GM10847 (cell line): ENCODE measurements around the gene B4GALNT3.

Source experiments
- POLR2A ChIP-seq: IDR thresholded peaks from 2 replicates; pipeline ENCODE4 v1.6.1; 2011; ENCODE audit not compliant: insufficient read length; ENCODE audit errors: extremely low read depth

The B4GALNT3 gene

DNA sequence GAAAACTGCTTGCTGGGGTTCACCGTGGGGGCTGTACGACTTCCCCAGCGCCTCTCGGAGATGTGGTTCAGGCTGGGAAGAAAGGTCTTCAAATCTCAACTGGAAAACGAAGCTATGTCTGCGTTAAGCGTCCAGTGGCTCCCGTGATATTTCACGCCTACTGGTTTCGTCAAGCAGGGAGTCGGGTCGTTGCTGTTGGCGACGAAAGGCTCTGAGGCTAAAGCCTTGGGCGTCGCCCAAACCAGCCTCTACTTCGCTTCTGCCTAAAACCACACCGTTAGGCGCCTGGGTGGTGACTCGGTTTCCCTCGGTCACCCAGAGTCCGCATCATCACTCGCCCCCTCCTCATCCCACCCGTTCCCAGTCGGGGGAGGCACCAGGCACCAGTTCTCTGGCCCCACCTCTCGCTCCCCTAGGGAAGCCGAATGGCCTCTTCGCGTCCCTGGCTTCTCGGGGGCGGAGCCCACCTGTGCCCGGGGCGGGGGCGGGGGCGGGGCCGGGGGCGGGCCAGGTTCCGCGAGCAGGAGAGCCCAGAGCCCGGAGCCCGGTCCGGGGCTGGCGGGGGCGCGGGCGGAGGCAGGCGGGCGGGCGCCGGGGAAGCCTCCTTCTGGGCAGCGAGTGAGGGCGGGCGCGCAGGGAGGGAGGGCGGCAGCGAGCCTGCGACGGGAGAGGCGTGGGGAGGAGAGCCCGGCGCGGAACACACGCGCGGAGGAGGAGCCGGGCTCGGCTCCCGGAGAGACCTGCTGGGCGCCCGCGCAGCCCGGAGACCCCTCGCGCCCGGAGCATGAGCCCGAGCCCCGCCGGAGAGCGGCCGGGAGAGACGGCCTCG is at the start of gene B4GALNT3:
B4GALNT3 (plus strand) TSS at position 510 of the 829 bp plus-strand sequence. CDS start 438 bp downstream, outside the sequence.
- TF ChIP-seq POLR2A = no peak

DNA sequence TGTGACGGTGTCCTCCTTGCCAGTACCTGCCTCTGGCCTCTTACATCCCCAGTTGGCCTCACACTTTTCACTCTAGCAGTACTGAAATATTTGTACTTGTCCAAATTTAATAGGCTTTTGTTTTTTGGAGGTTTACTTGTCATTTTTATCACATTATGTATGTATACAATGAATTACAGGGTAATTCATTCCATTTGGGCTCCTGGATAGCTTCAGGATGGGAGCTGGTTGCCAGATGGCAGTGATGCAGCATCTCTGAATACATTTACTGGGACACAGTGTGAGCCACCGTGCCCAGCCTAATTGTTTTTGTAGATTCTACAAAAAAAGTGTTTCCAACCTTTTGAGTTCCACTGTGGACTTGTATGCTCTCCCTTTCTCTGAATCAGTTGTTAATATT is 44.9 kb upstream of the B4GALNT3 start:
- no peak for TF ChIP-seq POLR2A

DNA sequence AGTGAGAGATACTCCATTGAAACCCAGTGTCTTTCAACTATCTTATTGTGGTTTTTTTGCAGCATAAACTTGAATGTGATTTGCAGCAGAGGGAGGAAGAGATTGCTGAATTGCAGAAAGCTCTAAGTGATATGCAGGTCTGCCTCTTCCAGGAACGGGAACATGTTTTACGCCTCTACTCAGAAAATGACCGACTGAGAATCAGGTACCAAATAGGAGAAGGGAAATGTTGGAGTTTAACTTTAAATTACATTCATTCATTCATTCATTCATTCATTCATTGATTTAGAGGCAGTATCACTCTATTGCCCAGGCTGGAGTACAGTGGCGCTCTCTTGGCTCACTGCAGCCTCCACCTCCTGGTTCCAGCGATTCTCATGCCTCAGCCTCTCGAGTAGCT is 41.3 kb upstream of the B4GALNT3 start:
- no peak for TF ChIP-seq POLR2A

DNA sequence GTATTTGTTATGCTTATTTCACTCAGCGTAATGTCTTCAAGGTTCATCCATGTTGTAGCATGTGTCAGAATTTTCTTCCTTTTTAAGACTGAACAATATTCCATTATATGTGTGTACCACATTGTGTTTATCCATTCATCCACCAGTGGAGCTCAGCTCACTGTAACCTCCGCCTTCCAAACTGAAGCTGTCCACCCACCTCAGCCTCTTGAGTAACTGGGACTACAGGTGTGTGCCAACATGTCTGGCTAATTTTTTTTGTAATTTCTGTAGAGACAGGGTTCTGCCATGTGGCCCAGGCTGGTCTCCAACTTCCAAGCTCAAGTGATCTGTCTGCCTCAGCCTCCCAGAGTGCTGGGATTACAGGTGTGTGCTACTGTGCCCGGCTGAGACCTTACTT is 37.2 kb upstream of the B4GALNT3 start:
- no peak for TF ChIP-seq POLR2A

DNA sequence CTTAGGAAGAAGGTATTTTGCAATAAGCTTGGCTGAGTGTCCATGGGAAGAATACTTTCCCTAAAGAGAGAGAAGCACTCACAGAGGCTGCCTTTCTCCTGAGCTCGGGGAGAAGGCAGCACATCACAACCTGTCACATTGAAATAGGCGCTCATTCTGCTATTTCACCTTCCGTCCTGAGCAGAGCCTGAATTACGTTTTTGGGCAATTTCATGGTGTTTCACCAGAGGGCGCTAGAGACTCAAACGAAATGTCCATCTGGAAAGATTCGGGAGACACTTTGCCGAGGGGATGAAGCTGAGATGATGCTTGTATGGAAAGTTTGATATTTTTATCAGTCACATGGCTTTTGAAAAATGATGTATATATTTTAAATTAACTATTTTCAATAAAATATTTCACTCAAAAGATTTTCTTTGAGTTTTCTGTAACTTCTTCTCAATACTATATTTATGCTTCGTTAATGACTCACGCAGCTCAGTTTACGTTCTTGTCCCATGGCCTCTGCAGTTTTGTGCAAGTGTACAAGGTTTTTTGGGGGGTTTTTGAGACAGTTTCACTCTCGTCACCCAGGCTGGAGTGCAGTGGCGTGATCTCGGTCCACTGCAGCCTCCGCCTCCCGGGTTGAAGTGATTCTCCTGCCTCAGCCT is 17.4 kb upstream of the B4GALNT3 start:
- TF ChIP-seq POLR2A = no peak

DNA sequence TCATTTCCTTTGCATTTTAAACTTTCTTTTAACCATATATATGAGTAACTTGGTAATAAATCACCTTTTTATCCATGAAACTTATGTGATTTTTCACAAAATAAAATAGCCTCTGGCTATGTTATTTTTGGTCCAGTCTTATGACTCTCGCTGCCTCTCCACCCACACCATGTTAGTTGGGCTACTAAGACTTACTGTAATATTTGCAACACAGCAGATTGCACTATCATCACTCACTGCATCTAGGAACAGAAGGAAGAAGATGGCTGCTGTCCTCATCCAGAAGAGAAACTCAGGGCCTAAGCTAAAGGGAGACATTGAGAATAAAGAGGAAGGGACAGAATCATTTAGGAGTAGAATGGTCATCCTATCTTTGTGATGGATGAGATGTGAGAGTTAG is 12.6 kb upstream of the B4GALNT3 start:
- no peak for TF ChIP-seq POLR2A

DNA sequence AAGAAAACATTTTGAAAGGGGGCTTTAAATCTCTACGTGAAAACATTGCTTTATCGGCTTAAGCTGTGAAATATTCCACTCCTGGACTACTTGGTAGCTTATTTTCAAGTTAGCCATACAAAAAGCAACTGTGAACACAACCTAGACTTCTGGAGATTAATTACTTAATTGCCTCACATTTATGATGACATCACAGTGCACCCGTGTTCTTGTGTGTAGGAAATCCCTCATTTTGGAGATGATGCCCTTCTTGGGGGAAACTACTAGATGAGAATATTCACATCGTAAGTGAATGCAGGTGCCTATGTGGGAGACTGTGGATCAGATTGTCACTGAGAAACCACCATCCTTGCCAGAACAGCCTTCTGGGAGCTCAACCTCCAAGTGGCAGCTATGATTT is 10.5 kb upstream of the B4GALNT3 start:
- TF ChIP-seq POLR2A = no peak

DNA sequence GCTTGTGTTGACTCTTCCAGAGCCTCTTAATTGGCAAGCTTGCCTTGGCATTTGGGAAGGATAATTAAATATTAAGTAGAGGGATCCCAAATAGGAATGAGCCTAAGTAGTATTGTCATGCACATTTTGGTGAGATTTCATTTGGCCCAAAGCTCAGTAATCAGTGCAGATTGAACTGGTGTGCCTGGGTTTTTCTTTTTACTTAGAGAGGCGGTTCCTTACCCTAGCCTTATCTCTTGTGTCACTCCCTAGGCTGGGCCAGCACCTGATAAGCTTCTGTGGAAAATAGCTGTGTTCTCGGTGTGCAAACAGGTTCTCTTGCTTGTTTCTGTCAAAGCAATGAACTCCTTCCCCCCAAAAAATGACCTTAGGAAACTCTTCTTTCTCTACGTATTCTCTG is 9.3 kb upstream of the B4GALNT3 start:
- no peak for TF ChIP-seq POLR2A

DNA sequence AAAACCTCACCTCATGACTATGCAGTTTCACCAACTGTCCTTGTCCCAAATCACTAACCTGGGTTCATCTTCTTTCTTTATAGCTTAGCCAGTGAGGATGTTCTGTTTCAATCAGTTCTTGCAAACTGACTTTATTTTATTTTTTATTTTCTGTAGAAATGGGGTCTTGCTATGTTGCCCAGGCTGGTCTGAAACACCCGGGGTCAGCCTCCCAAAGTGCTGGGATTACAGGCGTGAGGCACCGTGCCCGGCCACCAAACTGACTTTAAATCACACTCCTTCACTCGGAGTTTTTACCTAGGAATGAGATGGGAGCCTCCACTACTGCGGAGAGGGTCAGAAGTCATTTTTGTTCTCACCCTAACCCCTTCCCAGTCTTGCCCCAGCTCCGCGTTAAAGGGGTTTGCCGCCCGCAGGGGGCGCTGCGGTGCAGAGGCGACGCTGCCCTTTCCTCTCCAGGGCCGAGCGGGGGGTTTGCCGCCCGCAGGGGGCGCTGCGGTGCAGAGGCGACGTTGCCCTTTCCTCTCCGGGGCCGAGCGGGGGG is 7.0 kb upstream of the B4GALNT3 start:
- no peak for TF ChIP-seq POLR2A

DNA sequence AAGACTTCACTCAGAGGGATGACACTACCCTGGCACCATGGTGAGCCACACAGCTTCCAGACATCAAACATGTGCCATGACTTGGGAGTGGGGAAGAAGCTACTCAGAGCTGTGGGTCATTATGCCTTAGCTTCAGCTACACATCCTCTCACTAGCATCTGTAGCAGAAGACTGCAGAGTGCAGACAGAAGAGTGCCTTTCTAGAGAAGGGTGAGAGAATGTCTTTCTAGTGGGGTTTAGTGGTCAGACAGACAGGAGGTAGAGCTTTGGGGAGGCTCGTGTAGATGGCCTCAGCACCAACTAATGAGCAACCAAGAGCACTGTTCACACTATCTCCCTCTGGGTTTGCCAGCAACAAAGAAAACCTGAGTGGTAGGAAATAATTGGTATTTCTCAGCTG is 4.9 kb upstream of the B4GALNT3 start:
- TF ChIP-seq POLR2A = no peak

DNA sequence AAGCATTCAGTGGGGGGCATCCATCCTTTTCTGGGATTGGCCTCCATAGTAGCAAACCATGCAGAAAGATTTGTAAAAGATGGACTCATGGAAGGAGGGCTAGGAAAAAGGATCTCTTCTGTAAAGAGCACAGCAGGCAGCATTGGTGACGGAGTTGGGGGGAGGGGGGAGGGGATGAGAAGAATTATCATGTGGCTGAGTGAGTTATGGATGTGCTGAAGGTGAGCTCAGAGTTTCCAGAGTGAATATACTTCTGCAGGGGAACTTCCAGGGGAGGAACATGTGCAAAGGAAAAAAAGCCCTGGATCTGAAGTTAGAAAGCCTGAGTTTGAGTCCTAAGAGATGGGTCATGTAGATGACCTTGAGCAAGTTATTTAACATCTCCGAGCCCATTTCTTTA is 3.9 kb upstream of the B4GALNT3 start:
- no peak for TF ChIP-seq POLR2A

DNA sequence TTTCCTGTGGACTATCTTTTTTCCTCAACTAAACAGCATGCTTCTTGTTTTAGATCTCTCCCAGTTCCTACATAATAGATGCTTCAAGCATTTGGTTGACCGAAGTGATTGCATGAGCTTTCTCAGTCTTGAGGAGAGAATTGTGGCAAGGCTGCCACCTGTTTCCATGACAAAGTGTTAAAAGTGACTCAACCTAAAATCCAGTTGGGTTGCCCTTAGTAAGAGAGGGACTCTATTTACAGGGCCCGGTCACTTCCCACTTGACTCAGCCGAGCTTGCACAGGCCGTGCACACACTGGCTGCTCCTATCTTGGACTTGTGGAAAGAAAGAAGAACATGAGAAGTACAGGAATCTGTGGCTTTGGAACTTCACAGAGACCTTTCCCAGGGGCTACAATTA is 2.1 kb upstream of the B4GALNT3 start:
- no peak for TF ChIP-seq POLR2A

DNA sequence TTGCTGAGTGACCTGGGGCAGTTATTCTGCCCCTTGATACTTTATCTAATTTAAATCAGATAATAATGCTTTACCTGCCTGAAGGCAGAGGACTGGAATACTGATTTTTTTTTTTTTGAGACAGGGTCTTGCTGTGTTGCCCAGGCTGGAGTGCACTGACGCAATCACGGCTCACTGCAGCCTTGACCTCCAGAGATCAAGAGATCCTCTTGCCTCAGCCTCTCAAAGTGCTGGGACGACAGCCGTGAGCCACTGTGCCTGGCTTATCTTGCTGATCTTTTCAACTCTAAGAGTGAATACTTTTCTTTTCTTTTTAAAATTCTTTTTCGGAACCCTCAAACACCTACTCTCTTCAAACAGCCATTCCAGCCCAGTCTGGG is 699 bp upstream of the B4GALNT3 start:
- TF ChIP-seq POLR2A = no peak

DNA sequence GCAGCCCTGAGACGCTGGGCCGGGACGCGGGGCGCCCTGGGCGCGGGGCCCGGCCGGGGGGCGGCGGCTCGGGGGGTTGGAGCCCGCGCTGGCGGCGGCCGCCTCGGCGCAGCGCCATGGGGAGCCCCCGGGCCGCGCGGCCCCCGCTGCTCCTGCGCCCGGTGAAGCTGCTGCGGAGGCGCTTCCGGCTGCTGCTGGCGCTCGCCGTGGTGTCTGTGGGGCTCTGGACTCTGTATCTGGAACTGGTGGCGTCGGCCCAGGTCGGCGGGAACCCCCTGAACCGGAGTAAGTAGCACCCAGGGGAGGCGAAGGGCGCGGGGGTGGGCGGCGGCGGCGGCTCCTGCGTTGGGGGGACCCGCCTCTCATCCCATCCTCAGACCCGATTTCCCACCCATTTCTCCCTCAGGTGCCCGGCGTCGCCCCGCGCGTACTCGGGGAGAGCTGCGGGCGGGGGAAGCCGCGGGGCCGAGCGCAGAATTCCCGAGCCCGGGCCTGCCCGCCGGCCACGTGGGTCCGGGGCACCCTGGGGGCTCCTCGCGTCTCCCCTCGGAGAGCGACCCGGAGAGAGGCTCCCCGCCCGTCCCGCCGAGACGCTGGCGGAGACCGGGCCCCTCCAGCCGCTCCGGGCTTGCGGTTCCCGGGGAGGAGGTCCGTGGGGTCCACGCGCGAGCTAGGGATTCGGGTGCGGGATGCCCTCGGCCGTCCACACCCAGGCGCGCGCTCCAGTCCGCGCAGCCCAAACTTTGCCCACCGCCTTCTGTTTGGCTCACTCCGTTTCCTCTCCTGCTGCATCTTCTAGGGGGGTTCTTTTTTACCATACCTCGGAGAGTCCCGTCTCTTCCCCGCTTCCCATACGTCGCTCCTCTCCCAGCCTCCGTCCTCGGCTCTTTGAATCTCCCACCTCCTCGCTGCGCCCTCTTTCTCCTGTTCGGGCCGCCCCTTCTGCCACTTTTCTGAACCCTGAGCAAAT is 807 bp downstream of the B4GALNT3 start:
- no peak for TF ChIP-seq POLR2A

DNA sequence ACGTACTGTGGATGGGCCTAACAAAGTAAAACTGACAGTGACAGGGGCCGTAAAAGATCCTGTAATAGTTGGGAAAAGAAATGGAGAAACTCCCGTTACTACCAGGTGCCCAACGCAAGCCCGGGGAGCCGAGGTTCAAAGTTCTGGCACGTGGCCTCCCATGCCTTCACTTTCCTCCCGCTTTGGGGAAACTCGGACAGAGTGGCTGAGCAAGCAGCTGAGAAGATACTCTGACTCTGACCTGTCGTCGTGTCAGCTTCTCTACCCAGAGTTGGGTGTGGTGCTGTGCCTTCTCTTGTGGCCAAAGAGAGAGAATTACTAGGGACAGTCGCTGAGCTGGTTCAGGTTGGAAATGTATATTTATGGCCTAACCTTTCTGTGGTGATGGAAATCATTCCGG is 1.7 kb downstream of the B4GALNT3 start:
- no peak for TF ChIP-seq POLR2A
